Measurements from ENCODE around the gene CEP70.
"Not testable (repeated sequence)": the region's sequence is repeated elsewhere in the genome, so short reads cannot be mapped to it uniquely, and the experiment has no call there.

Gene CEP70

GRCh38 chr3:138509586-138509985 lies 84.5 kb downstream of the CEP70 start:
- DNase-seq: no peak

- no peak for DNase-seq
Measured at GRCh38 chr3:138507524-138507923, 86.5 kb downstream of the CEP70 start.

- DNase-seq: no peak
Measured at GRCh38 chr3:138498991-138499390, 95.1 kb downstream of the CEP70 start.

- no peak for DNase-seq
Measured at GRCh38 chr3:138497851-138498250, 96.2 kb downstream of the CEP70 start.

GRCh38 chr3:138497021-138497420 lies 97.0 kb downstream of the CEP70 start:
- no peak for DNase-seq

GRCh38 chr3:138496436-138496835 lies 97.6 kb downstream of the CEP70 start:
- no peak for DNase-seq

- not testable (repeated sequence) for DNase-seq
Measured at GRCh38 chr3:138495638-138496037, 98.4 kb downstream of the CEP70 start.

GRCh38 chr3:138494607-138494929 lies 99.5 kb downstream of the CEP70 start:
- no peak for DNase-seq

- DNase-seq: no peak
Measured at GRCh38 chr3:138493804-138494606, 100.1 kb downstream of the CEP70 start.

GRCh38 chr3:138492980-138493675 lies 100.9 kb downstream of the CEP70 start:
- no peak for DNase-seq

- no peak for DNase-seq
Measured at GRCh38 chr3:138491971-138492370, 102.1 kb downstream of the CEP70 start.

GRCh38 chr3:138486580-138486979 lies 107.5 kb downstream of the CEP70 start:
- not testable (repeated sequence) for DNase-seq

GRCh38 chr3:138484672-138485071 lies 109.4 kb downstream of the CEP70 start:
- not testable (repeated sequence) for DNase-seq

GRCh38 chr3:138479438-138479863 lies 114.6 kb downstream of the CEP70 start:
- DNase-seq: no peak

GRCh38 chr3:138477801-138478200 lies 116.3 kb downstream of the CEP70 start:
- no peak for DNase-seq

GRCh38 chr3:138477120-138477519 lies 116.9 kb downstream of the CEP70 start:
- DNase-seq: no peak

GRCh38 chr3:138476526-138476925 lies 117.5 kb downstream of the CEP70 start:
- no peak for DNase-seq

- DNase-seq: no peak
Measured at GRCh38 chr3:138474163-138474562, 119.9 kb downstream of the CEP70 start.

- DNase-seq: no peak
Measured at GRCh38 chr3:138473391-138473790, 120.7 kb downstream of the CEP70 start.

- DNase-seq: no peak
Measured at GRCh38 chr3:138472141-138472825, 121.8 kb downstream of the CEP70 start.

- DNase-seq: no peak
Measured at GRCh38 chr3:138471481-138471880, 122.6 kb downstream of the CEP70 start.

- no peak for DNase-seq
Measured at GRCh38 chr3:138470687-138471086, 123.4 kb downstream of the CEP70 start.

GRCh38 chr3:138469874-138470273 lies 124.2 kb downstream of the CEP70 start:
- no peak for DNase-seq

- no peak for DNase-seq
Measured at GRCh38 chr3:138468886-138469285, 125.2 kb downstream of the CEP70 start.
